Thoracic aorta (tissue), 2 donors: ENCODE data around the gene TRIM8. TPM values are rescaled to one million over a fixed set of nuclear protein-coding genes. Genes with fewer than 3 reads are reported as not detected.

Source experiments
- ATAC-seq: fragments of 150-250 bp; one replicate; pipeline ENCODE4 v1.8.0; 2017; ENCODE audit warnings: low read depth; ENCODE audit not compliant: insufficient number of reproducible peaks, low FRiP score
- DNase-seq: peaks from one replicate; pipeline ENCODE4 v3.0.0-alpha.2; 2020; ENCODE audit warnings: low spot score
- H3K27ac ChIP-seq, 2 donors: fragments of 200-600 bp; sonication (generic); 1 replicate in 1 of 2; 2 replicates in 1 of 2; pipeline ENCODE4 v1.5.1; 2016; ENCODE audit warnings: mild to moderate bottlenecking in 2 of 2, moderate library complexity in 2 of 2
- H3K27me3 ChIP-seq: fragments of 200-600 bp; sonication (generic); replicated peaks from 2 replicates; pipeline ENCODE4 v1.6.0; 2016; ENCODE audit warnings: mild to moderate bottlenecking; ENCODE audit not compliant: insufficient read depth
- H3K36me3 ChIP-seq: fragments of 200-600 bp; sonication (generic); one replicate; pipeline ENCODE4 v1.5.1; 2016
- H3K4me1 ChIP-seq, 2 donors: fragments of 200-600 bp; sonication (generic); 1 replicate in 1 of 2; 2 replicates in 1 of 2; pipeline versions ENCODE4 v1.5.1 to v1.6.0; 2016; ENCODE audit warnings: low read depth in 2 of 2, mild to moderate bottlenecking in 1 of 2; ENCODE audit not compliant: control insufficient read depth in 1 of 2
- H3K4me3 ChIP-seq: fragments of 200-600 bp; sonication (generic); 2 replicates; pipeline ENCODE4 v1.5.1; 2016; ENCODE audit warnings: mild to moderate bottlenecking
- H3K9me3 ChIP-seq: fragments of 200-600 bp; sonication (generic); 2 replicates; pipeline ENCODE4 v1.5.1; 2016
- CTCF ChIP-seq: fragments of 200-600 bp; sonication (generic); IDR thresholded peaks from one replicate; pipeline ENCODE4 v1.5.1; 2019; ENCODE audit warnings: antibody characterized with exemption
- total RNA-seq, 2 donors: library from RNA; depleted of rRNA; stranded (reverse); fragments of >200 nt; gene quantifications; one replicate each; pipeline versions ENCODE4 v1.1.0 to v1.2.3, GENCODE V29; 2016

TRIM8 gene
- total RNA-seq, 2 donors from 2014 or later, result 154 to 192 TPM

GRCh38 chr10:102628451-102628911 lies 15.8 kb upstream of the TRIM8 start:
- H3K4me1 ChIP-seq, result peaks cover 65 to 87% of the 10 kb centered on the region in 2 donors
- DNase-seq (no peak), ATAC-seq (no peak)
- no peaks in the 10 kb centered on the region for H3K9me3 ChIP-seq
- H3K27ac ChIP-seq, result peak overlapping the region; percentile 92 to 98
- TF ChIP-seq CTCF, result peak; percentile 10
- no peak overlapping the region for H3K4me3 ChIP-seq
- no peaks in the 10 kb centered on the region for H3K27me3 ChIP-seq
- peaks cover 4% of the 10 kb centered on the region for H3K36me3 ChIP-seq

- peaks cover 4% of the 10 kb centered on the region for H3K36me3 ChIP-seq
- peaks cover 66 to 87% of the 10 kb centered on the region in 2 donors for H3K4me1 ChIP-seq
- H3K4me3 ChIP-seq, result no peak overlapping the region
- ATAC-seq (no peak), DNase-seq (no peak)
- peak overlapping the region; percentile 92 to 98 for H3K27ac ChIP-seq
- no peaks in the 10 kb centered on the region for H3K27me3 ChIP-seq
- no peak for TF ChIP-seq CTCF
- H3K9me3 ChIP-seq, result no peaks in the 10 kb centered on the region
These were observed 14.3 kb upstream of the TRIM8 start for GRCh38 chr10:102629661-102630614.

- Histone ChIP-seq H3K36me3 (peaks cover 4% of the 10 kb centered on the region), H3K9me3 (no peaks in the 10 kb centered on the region), H3K27ac (peak overlapping the region in 1 of 2 donors; percentile 86), H3K4me3 (no peak overlapping the region), H3K27me3 (no peaks in the 10 kb centered on the region), H3K4me1 (peaks cover 59 to 87% of the 10 kb centered on the region in 2 donors)
- no peak for ATAC-seq
- DNase-seq, result no peak
- TF ChIP-seq CTCF, result no peak
These were observed 13.6 kb upstream of the TRIM8 start for GRCh38 chr10:102630663-102631062.

- no peaks in the 10 kb centered on the region for H3K27me3 ChIP-seq
- no peak for ATAC-seq
- H3K4me1 ChIP-seq, result peaks cover 48 to 77% of the 10 kb centered on the region in 2 donors
- H3K27ac ChIP-seq, result peak overlapping the region; percentile 80 to 86
- no peaks in the 10 kb centered on the region for H3K9me3 ChIP-seq
- TF ChIP-seq CTCF, result no peak
- no peak for DNase-seq
- no peak overlapping the region for H3K4me3 ChIP-seq
- H3K36me3 ChIP-seq, result peaks cover 4% of the 10 kb centered on the region
These were observed 12.5 kb upstream of the TRIM8 start for GRCh38 chr10:102631525-102632393.
